GM21619 (cell line): ENCODE measurements around the gene PDE5A.
A peak's percentile ranks its signal among the peaks of the same experiment; 100 is the strongest.
"Not testable (repeated sequence)": the region's sequence is repeated elsewhere in the genome, so short reads cannot be mapped to it uniquely, and the experiment has no call there.

Experiments
- ATAC-seq: cut with Tn5 transposase; IDR thresholded peaks from one replicate; pipeline ENCODE4 v1.9.1; 2021; ENCODE audit not compliant: unreplicated experiment

Gene PDE5A

GRCh38 chr4:119628281-119629141 is at the start of gene PDE5A:
PDE5A (minus strand) TSS chr4:119628804; CDS start chr4:119628671, 133 bp downstream.
- ATAC-seq, result peak; percentile 88

- ATAC-seq, result no peak
Measured at GRCh38 chr4:119676101-119676500, 47.5 kb upstream of the PDE5A start.

GRCh38 chr4:119675391-119675790 is 46.8 kb upstream of the PDE5A start:
- ATAC-seq, result no peak

GRCh38 chr4:119672938-119673337 is 44.3 kb upstream of the PDE5A start:
- ATAC-seq, result no peak

GRCh38 chr4:119672086-119672485 is 43.5 kb upstream of the PDE5A start:
- ATAC-seq, result no peak

- ATAC-seq, result no peak
Measured at GRCh38 chr4:119671205-119671604, 42.6 kb upstream of the PDE5A start.

- ATAC-seq, result no peak
Measured at GRCh38 chr4:119667802-119668201, 39.2 kb upstream of the PDE5A start.

GRCh38 chr4:119666653-119667091 is 38.1 kb upstream of the PDE5A start:
- ATAC-seq, result no peak

- ATAC-seq, result no peak
Measured at GRCh38 chr4:119665752-119666151, 37.1 kb upstream of the PDE5A start.

- ATAC-seq, result no peak
Measured at GRCh38 chr4:119664168-119664907, 35.7 kb upstream of the PDE5A start.

GRCh38 chr4:119663160-119663788 is 34.7 kb upstream of the PDE5A start:
- peak; percentile 53 for ATAC-seq

GRCh38 chr4:119662612-119663011 is 34.0 kb upstream of the PDE5A start:
- not testable (repeated sequence) for ATAC-seq

GRCh38 chr4:119661231-119661630 is 32.6 kb upstream of the PDE5A start:
- no peak for ATAC-seq

GRCh38 chr4:119659576-119659975 is 31.0 kb upstream of the PDE5A start:
- ATAC-seq, result no peak

- no peak for ATAC-seq
Measured at GRCh38 chr4:119657111-119657611, 28.6 kb upstream of the PDE5A start.

- ATAC-seq, result no peak
Measured at GRCh38 chr4:119656342-119656741, 27.7 kb upstream of the PDE5A start.

GRCh38 chr4:119655111-119655837 is 26.7 kb upstream of the PDE5A start:
- ATAC-seq, result no peak

- ATAC-seq, result no peak
Measured at GRCh38 chr4:119653990-119654389, 25.4 kb upstream of the PDE5A start.

- no peak for ATAC-seq
Measured at GRCh38 chr4:119652998-119653397, 24.4 kb upstream of the PDE5A start.

GRCh38 chr4:119648398-119648797 is 19.8 kb upstream of the PDE5A start:
- ATAC-seq, result no peak

GRCh38 chr4:119647558-119647957 is 19.0 kb upstream of the PDE5A start:
- ATAC-seq, result no peak
